ENCODE measurements around the gene PRKRIP1.
"Not testable (repeated sequence)": the region's sequence is repeated elsewhere in the genome, so short reads cannot be mapped to it uniquely, and the experiment has no call there.

The PRKRIP1 gene

DNA sequence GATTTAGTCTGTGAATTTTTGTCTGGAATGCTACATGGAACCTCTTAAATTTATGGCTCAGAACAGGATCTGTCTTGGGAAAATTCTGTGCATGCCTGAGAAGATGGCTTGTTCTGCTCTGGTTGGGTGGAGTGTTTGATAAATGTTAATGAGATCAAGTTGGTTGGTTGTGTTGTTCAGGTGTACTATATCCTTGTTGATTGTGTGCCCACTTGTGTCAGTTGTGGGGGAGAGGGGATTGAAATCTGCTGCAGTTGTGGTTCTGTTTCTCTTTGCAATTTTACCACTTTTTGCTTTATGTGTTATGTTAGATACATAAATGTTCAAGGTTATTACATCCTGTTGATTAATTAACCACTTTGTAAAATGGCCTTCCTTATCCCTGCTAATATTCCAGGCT lies 26.1 kb upstream of the PRKRIP1 start:
- H3K9me3 ChIP-seq (ENCODE audit: insufficient read depth, low read length); H4K20me1 ChIP-seq (ENCODE audit: low read depth, low read length); H3F3A ChIP-seq (ENCODE audit: insufficient read depth); H3K4me3 ChIP-seq (ENCODE audit: insufficient read depth, low read length, poor library complexity, severe bottlenecking); H3K27ac ChIP-seq (ENCODE audit: low read depth, low read length); H2AFZ ChIP-seq (ENCODE audit: low read depth, low read length, severe bottlenecking); H3K9me2 ChIP-seq (replicated peaks; ENCODE audit: insufficient read depth, low read length); H3K4me2 ChIP-seq (ENCODE audit: low read depth, low read length, poor library complexity, severe bottlenecking); H3K9ac ChIP-seq (ENCODE audit: low read length); H3K27me3 ChIP-seq (ENCODE audit: low read length): not testable (repeated sequence)
- Histone ChIP-seq H3K36me3 (ENCODE audit: low read length) (peaks cover 20% of the 10 kb centered on the region), H3K79me2 (ENCODE audit: insufficient read depth, low read length) (peaks cover 68% of the 10 kb centered on the region)

DNA sequence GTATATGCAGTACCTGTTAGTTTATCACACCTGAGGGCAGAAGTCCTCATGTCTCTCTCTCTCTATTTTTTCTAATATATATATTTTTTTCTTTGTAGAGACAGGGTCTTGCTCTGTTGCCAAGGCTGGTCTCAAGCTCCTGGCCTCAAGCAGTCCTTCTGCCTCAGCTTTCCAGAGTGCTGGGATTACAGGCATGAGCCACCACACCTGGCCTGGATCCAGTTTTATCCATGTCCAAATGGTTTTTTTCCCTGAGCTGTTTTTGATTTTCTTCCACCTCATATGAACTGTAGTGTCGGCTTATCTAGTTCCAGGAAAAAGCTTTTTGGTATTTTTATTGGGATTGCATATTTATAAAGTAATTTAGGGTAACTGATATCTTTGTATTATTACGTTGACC lies 23.4 kb upstream of the PRKRIP1 start:
- not testable (repeated sequence) for H3K4me2 ChIP-seq (ENCODE audit: low read depth, low read length, poor library complexity, severe bottlenecking); H3K9me2 ChIP-seq (replicated peaks; ENCODE audit: insufficient read depth, low read length); H3K27me3 ChIP-seq (ENCODE audit: low read length); H3K4me3 ChIP-seq (ENCODE audit: insufficient read depth, low read length, poor library complexity, severe bottlenecking); H2AFZ ChIP-seq (ENCODE audit: low read depth, low read length, severe bottlenecking); H3K9me3 ChIP-seq (ENCODE audit: insufficient read depth, low read length); H3K27ac ChIP-seq (ENCODE audit: low read depth, low read length); H3K9ac ChIP-seq (ENCODE audit: low read length); H3F3A ChIP-seq (ENCODE audit: insufficient read depth); H4K20me1 ChIP-seq (ENCODE audit: low read depth, low read length)
- H3K36me3 ChIP-seq (ENCODE audit: low read length) = peaks cover 20% of the 10 kb centered on the region
- H3K79me2 ChIP-seq (ENCODE audit: insufficient read depth, low read length) = peaks cover 56% of the 10 kb centered on the region

- H3K9me3 ChIP-seq (ENCODE audit: insufficient read depth, low read length) = no peaks in the 10 kb centered on the region
- no peak overlapping the region for H3K27ac ChIP-seq (ENCODE audit: low read depth, low read length)
- H3K4me2 ChIP-seq (ENCODE audit: low read depth, low read length, poor library complexity, severe bottlenecking) = no peak overlapping the region
- no peaks in the 10 kb centered on the region for H3K27me3 ChIP-seq (ENCODE audit: low read length)
- TF ChIP-seq EZH2phosphoT487 (conservative IDR thresholded peaks at IDR 0.05; ENCODE audit: low read length) = no peak
- TF ChIP-seq, protein P1, sequence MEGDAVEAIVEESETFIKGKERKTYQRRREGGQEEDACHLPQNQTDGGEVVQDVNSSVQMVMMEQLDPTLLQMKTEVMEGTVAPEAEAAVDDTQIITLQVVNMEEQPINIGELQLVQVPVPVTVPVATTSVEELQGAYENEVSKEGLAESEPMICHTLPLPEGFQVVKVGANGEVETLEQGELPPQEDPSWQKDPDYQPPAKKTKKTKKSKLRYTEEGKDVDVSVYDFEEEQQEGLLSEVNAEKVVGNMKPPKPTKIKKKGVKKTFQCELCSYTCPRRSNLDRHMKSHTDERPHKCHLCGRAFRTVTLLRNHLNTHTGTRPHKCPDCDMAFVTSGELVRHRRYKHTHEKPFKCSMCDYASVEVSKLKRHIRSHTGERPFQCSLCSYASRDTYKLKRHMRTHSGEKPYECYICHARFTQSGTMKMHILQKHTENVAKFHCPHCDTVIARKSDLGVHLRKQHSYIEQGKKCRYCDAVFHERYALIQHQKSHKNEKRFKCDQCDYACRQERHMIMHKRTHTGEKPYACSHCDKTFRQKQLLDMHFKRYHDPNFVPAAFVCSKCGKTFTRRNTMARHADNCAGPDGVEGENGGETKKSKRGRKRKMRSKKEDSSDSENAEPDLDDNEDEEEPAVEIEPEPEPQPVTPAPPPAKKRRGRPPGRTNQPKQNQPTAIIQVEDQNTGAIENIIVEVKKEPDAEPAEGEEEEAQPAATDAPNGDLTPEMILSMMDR (IDR thresholded peaks at IDR 0.05; ENCODE audit: insufficient read depth, low read length, poor library complexity, severe bottlenecking) = no peak
- 0 out of 2 replicates have a peak, but pooled peaks cover 4% of the 10 kb centered on the region for H4K20me1 ChIP-seq (ENCODE audit: low read depth, low read length)
- peaks cover 26% of the 10 kb centered on the region for H3K36me3 ChIP-seq (ENCODE audit: low read length)
- H3K4me3 ChIP-seq (ENCODE audit: insufficient read depth, low read length, poor library complexity, severe bottlenecking) = no peak overlapping the region
- peaks cover 26% of the 10 kb centered on the region for H3K79me2 ChIP-seq (ENCODE audit: insufficient read depth, low read length)
- H3F3A ChIP-seq (ENCODE audit: insufficient read depth) = 0 out of 2 replicates have a peak, but pooled peaks cover 4% of the 10 kb centered on the region
- no peak overlapping the region for H3K9ac ChIP-seq (ENCODE audit: low read length)
- no peak overlapping the region for H2AFZ ChIP-seq (ENCODE audit: low read depth, low read length, severe bottlenecking)
- H3K9me2 ChIP-seq (replicated peaks; ENCODE audit: insufficient read depth, low read length) = no peaks in the 10 kb centered on the region
These were observed 19.1 kb upstream of the PRKRIP1 start for GRCh38 chr7:102376964-102377466.

DNA sequence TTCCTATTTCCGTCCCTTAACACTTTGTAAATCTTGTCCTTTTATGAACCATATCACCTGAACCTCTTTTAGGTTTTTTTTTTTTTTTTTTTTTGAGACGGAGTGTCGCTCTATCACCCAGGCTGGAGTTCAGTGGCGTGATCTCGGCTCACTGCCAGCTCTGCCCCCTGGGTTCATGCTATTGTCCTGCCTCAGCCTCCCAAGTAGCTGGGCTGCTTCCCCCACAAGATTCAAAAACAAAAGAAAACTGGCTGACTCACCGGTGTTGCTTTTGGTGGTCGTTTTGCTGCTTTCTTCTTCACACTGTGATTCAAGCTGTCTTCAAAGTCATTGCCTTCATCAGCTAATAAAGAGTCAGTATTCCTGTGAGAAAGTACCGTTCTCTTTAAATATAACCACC lies 15.3 kb upstream of the PRKRIP1 start:
- H3K9ac ChIP-seq (ENCODE audit: low read length); H3K79me2 ChIP-seq (ENCODE audit: insufficient read depth, low read length); H3K9me2 ChIP-seq (replicated peaks; ENCODE audit: insufficient read depth, low read length); H4K20me1 ChIP-seq (ENCODE audit: low read depth, low read length); H2AFZ ChIP-seq (ENCODE audit: low read depth, low read length, severe bottlenecking); H3K27me3 ChIP-seq (ENCODE audit: low read length); H3K9me3 ChIP-seq (ENCODE audit: insufficient read depth, low read length); H3K4me3 ChIP-seq (ENCODE audit: insufficient read depth, low read length, poor library complexity, severe bottlenecking); H3K4me2 ChIP-seq (ENCODE audit: low read depth, low read length, poor library complexity, severe bottlenecking); H3K27ac ChIP-seq (ENCODE audit: low read depth, low read length): not testable (repeated sequence)
- Histone ChIP-seq H3K36me3 (ENCODE audit: low read length) (peaks cover 29% of the 10 kb centered on the region), H3F3A (ENCODE audit: insufficient read depth) (peaks cover 12% of the 10 kb centered on the region)

- not testable (repeated sequence) for H3K9me2 ChIP-seq (replicated peaks; ENCODE audit: insufficient read depth, low read length); H4K20me1 ChIP-seq (ENCODE audit: low read depth, low read length); H3K4me3 ChIP-seq (ENCODE audit: insufficient read depth, low read length, poor library complexity, severe bottlenecking); H3K27ac ChIP-seq (ENCODE audit: low read depth, low read length); H3K79me2 ChIP-seq (ENCODE audit: insufficient read depth, low read length); H3K9ac ChIP-seq (ENCODE audit: low read length); H3K27me3 ChIP-seq (ENCODE audit: low read length); H2AFZ ChIP-seq (ENCODE audit: low read depth, low read length, severe bottlenecking); H3K4me2 ChIP-seq (ENCODE audit: low read depth, low read length, poor library complexity, severe bottlenecking); H3K9me3 ChIP-seq (ENCODE audit: insufficient read depth, low read length)
- H3K36me3 ChIP-seq (ENCODE audit: low read length) = peaks cover 35% of the 10 kb centered on the region
- peaks cover 22% of the 10 kb centered on the region for H3F3A ChIP-seq (ENCODE audit: insufficient read depth)
These were observed 14.3 kb upstream of the PRKRIP1 start for GRCh38 chr7:102381696-102382425.

All from SU-DHL-6 (cell line).